ENCODE measurements around the gene DDX24.

Gene DDX24

DNA sequence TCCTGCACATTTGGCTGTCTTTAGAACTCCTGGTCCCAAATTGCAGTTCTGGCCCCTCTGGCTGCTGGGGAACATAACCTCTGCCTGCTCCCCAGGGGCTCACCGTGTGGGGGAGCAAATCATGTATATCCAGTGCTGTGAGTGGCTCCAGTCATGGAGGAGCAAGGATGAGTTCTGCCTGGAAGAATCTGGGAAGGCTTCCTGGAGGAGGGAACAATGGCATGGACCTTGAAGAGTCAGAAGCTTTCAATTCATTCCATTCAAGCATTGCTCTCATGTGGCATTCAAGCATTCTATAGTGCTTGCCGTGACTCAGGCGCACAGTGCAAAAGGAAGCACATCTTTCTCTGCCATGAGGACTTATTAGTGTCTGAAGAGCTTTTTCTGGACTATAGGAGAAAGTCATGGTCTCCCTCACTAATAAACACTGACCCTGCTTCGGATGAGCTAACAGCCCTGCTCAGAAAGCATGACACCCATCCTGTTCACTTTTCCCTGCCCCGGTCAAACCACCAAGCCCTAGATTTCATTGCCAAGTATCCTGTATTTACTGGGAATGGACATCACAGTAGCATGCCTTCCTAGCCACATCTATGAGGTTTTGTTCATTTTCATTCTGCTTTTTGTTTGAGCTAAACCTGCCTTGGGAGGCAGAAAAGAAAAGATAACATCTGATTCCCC is 33.0 kb upstream of the DDX24 start:
- DNase-seq, result no peak

DNA sequence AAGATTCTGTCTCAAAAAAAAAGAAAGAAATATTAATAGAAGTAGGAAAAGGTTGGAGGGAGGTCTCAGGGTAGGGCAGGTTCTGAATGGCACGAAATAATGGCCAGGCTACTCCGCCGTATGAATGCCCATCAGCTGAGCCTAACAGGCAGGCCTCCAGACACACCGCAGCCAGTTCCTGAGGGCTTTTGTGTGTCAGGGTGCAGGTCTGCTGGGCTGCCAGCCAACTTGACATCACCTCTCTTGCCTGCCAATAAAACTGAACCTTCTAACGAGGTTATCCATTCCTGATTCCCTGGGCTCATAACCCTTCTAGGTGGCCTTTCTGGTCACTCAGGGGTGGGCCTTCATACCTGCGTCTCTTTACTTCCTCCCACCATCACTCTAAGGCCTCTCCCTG is 32.5 kb upstream of the DDX24 start:
- no peak for DNase-seq

DNA sequence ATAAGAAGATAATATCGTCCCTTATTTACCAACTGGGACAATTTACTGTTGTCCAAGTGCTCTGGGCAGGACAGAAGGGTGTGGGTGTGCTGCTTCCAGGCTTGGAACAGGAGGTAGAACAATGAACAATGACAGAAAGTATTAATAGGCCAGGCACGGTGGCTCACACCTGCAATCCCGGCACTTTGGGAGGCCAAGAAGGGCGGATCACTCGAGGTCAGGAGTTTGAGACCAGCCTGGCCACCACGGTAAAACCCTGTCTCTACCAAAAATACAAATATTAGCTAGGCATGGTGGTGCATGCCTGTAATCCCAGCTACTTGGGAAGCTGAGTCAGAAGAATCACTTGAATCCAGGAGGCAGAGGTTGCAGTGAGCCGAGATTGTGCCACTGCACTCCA is 32.1 kb upstream of the DDX24 start:
- DNase-seq, result no peak

DNA sequence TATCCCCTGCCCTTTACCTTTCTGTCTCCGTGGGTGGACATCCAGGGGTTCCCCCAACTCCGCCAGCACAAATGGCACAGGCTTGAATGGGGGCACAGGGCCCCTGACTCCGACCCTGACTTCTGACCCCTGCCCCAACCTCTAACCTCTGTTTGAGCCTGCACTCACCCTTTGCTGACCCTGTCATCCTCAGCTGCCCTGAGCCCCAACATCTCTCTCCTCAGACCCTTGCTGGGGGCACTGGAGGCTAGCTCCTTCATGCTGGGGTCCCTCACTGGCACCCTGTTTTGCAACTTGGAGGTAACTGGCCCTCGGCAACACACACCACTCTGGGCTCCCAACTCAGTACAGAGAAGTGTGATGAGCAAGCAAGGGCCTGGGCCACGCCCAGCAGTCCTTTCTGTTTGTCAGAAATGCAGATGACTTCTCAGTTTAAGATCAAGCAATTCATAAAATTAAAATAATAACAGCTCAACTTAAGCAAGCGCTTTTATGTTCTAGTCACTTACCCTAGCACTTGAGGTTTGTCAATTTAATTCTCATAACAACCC is 31.6 kb upstream of the DDX24 start:
- DNase-seq, result no peak

DNA sequence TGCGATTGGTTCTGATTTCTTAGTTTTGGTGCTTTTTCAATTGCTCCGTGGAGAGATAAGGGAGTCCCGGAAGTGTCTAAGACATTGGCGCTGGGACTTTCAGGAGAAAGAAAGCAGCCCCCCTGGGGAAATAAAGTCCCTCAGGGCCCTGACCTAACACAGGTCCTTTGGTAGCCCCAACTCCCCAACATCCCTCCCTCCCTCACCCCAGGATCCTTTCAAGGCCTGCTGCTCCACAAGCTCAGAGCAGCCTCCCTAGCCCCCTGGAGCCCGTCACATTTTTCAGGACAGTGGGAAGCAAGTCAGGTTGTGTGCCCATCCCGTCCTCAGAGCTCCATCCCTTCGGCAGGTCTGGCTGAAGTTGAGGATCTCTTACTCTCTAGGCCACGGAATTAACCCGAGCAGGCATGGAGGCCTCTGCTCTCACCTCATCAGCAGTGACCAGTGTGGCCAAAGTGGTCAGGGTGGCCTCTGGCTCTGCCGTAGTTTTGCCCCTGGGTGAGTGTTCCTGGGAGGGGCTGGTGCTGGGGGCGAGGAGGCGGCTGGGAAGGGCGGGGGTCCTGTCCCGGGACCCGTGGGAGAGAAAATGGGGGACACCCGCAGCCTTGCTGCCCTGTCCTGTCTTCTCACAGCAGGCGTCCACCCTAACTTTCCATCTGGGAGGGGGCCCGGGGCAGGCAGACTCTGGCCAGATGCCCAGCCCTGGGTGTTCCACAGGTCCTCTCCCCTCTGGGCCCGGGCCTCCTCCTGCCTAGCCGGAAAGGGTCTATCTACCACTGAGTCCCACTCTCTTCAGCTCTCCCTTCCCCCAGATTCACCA is 30.5 kb upstream of the DDX24 start:
- DNase-seq, result no peak

DNA sequence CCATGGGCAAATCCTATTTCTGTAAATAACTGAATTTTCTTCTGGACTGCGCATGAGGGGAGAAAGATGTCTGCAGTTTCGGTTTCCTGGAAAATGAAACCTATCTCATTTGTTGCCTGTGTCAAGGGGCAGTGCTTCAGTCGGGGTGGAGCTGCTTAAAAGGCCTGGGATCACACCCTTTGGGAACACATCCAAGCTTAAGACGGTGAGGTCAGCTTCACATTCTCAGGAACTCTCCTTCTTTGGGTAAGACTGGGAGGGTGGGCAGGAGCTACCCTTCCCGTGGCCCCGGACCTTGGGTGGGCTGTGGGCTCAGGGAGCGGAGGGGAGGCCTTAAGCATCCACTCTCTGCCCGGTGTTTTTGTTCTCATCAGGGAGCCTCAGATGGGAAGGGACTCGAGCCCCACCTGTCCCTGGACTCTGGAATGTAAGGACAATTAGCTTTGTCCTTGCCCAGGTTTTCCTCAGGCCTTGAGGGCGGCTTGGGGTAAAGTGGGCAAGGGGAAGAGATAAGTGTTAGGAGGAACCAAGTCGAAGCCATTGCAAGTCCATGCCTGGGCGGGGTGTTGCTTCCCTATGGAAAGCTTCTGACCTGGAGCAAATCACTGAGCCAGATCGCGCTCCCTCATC is 29.7 kb upstream of the DDX24 start, which contains the start of gene IFI27:
TSS of gene IFI27 (plus strand) at position 185 of the 630 bp plus-strand sequence.
- no peak for DNase-seq

DNA sequence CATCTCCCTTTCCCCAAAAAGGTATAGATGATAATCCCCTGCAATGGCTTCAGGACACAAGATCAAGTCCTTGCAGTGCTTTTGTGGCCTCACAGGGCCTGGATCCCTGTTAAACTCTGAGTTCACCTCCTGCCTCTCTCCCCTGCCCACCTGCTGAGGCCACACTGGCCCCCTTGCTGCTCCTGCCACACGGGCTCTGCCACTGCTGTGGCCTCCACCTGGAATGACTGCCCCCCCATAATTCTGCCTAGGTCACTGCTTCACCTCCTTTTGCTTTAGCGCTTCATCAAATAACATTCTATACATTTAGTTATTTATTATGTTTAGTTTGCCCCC is 28.9 kb upstream of the DDX24 start:
- no peak for DNase-seq

DNA sequence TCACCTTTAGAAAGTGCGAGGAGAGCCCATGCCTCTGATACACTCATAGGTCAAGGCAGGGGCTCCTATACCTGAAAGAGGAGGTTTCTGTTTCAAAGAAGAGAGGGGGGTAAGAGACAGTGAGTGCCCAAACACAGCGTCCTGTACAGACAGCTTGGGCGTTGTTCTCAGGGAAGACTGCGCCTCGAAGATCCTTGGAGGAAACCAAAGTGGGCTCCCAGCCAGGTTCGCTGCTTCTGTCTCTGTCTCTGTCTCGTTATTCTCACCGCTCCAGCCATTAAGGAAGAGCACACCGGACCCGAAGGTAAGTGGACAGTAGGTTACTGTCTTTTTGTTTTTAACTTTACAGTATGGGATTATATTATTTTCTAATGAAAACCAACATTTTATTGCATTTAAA is 23.7 kb upstream of the DDX24 start:
- no peak for DNase-seq

DNA sequence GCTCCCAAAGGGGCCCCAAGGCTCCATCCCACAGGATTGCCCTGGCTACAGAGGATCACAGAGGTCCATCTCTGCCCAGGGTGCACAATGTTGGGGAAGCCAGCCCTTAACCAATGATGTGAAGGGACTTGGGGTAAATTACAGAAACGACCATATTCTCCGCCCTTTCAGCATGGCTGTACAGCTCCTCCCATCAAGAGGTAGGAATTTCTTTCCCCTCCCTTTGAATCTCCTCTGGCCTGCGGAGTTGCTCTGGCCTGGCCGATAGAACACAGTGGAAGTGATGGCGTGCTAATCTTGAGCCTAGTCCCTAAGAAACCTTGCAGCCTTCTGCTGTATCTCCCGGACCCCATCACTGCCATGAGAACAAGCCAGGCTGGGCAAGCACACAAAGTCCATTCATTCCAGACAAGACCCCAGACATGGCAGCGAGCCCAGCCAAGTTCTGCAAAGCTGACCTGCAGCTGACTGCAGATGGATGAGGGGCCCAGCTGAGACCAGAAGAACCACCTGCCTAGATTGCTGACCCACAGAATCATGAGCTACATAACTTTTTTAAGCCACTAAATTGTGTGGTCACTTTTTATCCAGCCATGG is 22.6 kb upstream of the DDX24 start:
- DNase-seq, result no peak

DNA sequence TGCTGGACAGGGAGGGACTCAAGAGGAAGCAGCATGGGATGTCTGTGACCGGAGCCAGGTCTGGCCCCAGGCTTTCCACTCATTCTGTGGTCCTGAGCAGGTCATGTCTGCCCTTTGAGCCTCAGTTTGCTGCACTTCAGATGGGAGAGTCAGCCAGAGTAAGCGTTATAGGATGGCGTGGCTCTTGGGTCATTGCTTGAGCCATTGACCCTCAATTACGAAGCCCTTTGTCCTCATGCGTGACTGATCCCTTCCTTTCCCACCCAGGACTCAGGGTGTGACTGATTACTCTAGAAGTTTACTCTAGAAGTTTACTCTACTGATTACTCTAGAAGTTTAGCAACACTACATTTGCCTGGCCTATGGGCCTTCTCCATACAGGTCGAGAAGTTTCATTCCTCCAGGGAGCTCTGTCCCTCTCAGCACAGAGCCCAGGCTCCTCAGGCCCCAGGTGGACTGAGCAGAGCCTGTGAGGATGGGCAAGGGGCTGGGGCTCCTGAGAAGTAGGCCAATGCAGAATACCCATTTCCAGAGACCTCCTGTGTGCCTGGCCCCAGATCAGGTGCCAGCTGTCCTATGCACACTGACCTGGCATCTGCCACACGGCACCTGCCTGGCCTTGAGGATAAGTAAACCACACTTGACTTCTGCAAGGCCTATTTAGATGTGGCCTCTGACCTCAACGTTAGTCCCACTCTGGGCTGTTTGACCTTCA is 21.9 kb upstream of the DDX24 start:
- no peak for DNase-seq

DNA sequence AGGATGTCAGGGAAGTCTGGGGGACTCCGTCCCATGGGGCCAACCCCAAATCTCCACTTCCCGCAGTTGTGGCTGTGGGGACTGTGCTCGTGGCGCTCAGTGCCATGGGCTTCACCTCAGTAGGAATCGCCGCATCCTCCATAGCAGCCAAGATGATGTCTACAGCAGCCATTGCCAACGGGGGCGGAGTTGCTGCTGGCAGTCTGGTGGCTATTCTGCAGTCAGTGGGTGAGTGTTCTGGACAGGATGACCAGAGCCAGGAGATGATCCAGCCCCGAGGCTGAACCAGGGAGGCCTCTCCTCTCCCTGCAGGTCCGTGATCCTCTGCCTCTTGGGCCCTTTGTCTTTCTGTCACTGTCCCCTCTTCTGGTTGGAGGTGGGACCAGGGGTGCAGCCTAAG is 20.7 kb upstream of the DDX24 start:
- no peak for DNase-seq

DNA sequence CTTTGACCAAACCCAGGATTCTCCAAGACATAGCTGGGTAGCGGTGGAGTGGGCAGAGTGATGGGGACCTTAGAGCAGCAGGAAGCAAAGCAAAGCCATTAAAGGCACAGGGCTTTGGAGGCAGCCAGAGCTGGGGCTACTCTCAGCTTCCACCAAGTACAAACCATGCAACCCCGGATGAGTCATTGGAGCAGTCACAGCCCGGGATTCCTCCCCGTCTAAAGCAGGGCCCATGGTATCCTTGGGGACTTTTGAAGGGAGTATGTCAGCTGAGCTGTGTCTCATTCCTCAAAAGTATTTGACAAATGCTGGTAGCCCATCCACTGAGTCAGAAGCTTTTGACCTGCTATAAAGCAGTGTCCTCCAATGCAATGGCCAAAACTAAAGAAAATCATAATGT is 19.8 kb upstream of the DDX24 start:
- no peak for DNase-seq

DNA sequence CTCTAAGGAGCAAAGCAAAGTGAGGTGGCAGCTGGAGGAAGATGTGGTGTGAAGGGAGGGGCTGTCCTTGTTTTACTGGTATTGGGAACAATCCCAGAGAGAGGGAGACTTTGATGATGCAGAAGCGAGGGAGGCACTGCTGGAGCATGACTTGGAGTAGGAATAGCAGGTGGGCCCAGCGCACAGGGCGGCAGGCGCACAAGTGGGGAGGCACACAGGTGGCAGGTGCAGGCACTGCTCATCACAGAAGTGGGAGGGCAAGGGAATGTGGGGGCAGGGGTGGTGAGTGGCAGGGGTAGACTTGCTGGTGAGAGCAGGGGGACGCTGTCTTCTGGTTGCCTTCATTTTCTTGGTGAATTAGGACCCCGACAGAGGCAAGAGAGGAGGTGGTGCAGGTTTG is 18.0 kb upstream of the DDX24 start:
- no peak for DNase-seq

DNA sequence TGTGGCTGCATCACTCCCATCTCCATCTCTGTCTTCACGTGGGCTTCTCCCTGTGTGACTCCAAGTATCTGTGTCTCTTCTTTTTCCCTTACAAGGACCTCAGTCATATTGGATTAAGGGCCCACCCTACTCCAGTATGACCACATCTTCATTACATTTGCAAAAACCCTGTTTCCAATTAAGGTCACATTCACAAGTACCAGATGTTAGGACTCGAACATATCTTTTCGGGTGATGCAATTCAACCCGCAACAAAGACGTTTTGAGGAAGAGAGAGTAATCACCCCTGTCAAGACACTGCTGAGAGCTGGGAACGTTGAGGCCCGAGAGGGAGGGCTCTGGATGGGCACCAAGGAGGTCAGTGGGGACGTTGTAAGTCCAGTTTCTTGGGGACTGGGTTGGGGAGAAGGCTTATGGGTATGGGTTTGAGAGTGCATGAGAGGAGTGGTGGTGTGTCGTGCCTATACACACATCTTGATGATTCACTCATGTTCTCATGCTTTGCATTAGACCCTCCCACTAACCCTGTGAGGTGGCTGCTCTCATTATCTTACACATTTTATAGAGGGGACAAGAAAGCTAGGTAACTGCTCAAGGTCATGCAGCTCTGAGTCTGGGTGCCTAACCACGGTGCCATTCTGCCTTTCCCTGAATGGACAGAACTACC is 17.5 kb upstream of the DDX24 start:
- DNase-seq, result no peak

DNA sequence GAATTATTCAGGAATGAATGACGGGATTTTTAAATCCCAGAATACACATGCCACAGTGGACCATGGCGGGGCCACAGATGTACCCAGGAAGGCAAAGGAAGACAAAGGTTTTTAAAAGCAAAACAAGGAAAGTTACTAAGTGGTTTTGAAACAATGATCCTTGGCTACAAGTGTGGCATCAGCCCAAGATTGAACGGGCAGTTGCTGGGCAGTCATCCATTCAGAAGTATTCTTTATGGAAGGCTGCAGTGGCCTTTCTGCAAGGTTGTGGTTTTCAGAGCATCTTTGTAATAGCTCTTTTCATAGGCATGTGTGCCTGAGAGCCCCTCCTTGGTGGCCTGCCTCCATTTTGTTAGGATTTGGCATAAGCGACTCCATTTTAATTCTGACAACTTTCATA is 16.1 kb upstream of the DDX24 start:
- DNase-seq, result no peak

DNA sequence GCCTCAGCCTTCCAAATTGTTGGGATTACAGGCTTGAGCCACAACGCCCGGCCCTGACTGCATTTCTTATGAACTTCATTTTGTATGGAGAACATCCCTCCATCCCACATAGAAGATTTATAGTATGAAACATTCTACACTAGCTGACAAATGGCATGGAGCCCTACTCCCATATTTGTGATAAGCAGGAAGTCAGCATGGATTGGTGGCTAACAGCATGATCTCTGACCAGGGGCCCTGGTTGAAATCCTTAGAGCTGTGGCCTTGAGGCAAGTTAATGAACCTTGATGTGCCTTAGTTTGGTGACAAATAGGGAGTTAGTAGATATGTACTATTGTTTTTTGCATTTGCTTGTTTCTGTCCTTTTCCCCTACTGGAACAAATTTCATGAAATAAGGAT is 12.4 kb upstream of the DDX24 start:
- no peak for DNase-seq

DNA sequence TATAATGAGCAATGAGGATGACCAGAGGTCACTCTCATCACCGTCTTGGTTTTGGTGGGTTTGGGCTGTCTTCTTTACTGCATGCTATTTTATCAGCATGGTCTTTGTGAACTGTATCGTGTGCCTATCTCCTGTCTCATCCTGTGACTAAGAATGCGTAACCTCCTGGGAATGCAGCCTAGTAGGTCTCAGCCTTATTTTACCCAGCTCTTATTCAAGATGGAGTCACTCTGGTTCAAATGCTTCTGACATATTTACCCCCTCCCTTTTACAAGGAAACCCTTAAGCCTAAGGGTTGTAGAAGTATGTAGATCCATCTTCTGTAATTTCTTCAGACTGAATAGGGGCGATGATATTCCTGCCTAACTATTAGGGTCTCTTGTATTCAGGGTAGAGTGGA is 8.5 kb upstream of the DDX24 start:
- DNase-seq, result no peak

DNA sequence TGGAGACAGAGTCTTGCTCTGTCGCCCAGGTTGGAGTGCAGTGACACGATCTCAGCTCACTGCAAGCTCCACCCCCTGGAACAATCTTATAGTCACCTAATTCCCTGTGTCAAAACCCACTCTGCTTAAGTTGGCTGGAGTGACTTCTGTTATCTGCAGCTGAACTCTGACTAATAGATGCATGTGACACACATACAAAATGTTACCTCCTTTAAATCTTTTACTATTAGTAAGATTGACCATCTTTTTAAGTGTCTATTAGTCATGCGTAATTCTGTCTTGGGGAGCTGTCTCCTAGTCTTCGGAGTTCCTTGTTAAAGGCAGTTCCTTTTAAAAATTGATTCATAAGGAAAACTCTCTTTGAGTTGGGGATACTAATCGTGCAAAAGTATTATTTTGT is 7.5 kb upstream of the DDX24 start:
- no peak for DNase-seq

DNA sequence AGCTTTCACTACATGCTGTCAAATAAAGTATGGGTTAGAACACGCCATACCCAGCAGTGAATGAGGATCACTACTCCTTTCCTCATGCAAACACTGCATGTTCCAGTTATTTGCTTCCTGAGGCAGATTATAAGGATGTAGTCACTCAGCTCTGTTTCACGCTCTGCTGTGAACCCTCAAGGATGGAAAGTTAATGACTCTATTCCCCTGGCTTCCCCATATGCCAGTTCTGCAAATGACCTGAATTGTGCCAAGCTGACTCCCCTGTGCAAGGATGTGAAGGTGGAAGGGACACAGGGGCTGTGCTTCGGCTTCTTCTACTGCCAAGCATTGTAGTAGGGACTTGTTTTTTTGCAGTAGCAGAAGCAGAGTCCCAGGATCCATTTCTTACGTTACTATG is 6.9 kb upstream of the DDX24 start:
- DNase-seq, result no peak

DNA sequence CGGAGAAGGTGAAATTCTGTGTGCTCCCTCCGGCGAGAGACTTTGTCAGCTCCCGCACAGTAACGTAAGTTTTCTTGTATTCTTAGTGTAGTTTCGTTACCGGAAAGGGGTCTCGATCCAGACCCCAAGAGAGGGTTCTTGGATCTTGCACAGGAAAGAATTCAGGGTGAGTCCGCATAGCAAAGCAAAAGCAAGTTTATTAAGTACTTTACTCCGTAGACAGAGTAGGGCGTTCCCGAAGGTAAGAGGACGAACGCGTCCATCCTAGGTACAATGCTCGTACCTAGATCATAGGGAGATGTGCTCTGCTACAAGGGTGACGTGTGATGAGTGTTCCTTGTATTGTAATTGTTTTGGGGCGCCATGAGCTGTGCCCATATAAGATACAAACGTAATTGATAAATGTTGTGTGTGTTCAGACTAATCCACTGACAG is 401 bp upstream of the DDX24 start:
- no peak for DNase-seq

DNA sequence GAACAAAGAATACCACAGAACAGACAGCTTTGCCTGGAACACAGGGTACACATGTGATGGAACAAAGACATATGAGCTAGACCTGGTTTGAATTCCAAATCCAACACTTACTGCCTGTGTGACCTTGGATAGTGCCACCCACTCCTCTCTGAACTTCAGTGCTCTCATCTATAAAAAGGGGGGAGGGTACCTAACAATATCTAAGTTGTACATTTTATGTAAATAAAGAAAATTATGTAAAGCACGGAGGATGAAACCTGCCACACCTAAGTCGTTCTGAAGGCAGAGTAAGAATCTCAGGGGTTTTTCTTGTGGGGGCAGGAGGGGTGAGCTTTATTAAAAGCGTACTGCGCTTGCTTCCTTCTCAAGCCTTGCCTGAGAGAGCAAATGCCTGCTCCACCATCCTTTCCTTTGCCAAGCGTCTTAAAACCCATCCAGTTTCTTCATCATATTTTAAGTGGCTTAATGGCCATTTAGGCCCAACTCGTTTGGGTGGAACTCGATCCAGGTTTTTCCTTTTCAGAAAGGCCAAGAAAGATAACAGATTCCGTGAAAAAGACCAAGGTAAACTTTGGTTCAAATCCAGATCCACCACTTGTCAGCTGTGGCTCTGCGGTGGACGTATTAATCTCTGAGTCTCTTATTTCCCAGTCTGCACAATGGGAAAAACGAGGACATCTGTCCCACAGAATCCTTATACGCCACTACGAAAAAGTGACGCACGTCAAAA is 946 bp downstream of the DDX24 start:
- no peak for DNase-seq

DNA sequence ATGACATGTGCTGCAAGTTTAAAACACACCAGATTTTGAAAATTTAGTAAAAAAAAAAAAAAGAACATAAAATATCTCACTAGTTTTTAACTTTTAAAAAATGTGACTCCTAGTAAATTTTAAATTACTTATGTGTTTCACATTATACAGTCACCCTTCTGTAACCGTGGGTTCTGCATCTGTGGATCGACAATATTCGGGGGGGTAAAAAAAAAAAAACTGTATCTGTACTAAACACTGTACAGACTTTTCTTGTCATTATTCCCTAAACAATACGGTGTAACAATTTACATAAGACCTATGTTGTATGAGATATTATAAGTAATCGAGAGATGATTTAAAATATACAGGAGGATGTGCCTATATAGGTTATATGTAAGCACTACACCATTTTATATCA is 3.2 kb downstream of the DDX24 start:
- DNase-seq, result no peak

Data from right forelimb (tissue), 1 donor.